GDM1 (cell line): ENCODE data around the gene KCNT2.

Source experiments
- DNase-seq: peaks from one replicate; lab custom pipeline; 2025; lab: John Stamatoyannopoulos, UW

Gene KCNT2

GRCh38 chr1:196393742-196394141, 214.5 kb downstream of the KCNT2 start:
- no peak for DNase-seq

GRCh38 chr1:196393282-196393681, 215.0 kb downstream of the KCNT2 start:
- no peak for DNase-seq

GRCh38 chr1:196387766-196388165, 220.5 kb downstream of the KCNT2 start:
- DNase-seq = no peak

- no peak for DNase-seq
Measured at GRCh38 chr1:196385109-196385508, 223.1 kb downstream of the KCNT2 start.

- no peak for DNase-seq
Measured at GRCh38 chr1:196382383-196382782, 225.9 kb downstream of the KCNT2 start.

GRCh38 chr1:196381544-196381943, 226.7 kb downstream of the KCNT2 start:
- DNase-seq = no peak

- no peak for DNase-seq
Measured at GRCh38 chr1:196380316-196380715, 227.9 kb downstream of the KCNT2 start.

- DNase-seq = no peak
Measured at GRCh38 chr1:196377811-196378210, 230.4 kb downstream of the KCNT2 start.

- no peak for DNase-seq
Measured at GRCh38 chr1:196376630-196377328, 231.5 kb downstream of the KCNT2 start.

- DNase-seq = no peak
Measured at GRCh38 chr1:196373798-196374197, 234.4 kb downstream of the KCNT2 start.

GRCh38 chr1:196372896-196373536, 235.2 kb downstream of the KCNT2 start:
- no peak for DNase-seq

- no peak for DNase-seq
Measured at GRCh38 chr1:196367838-196368237, 240.4 kb downstream of the KCNT2 start.

GRCh38 chr1:196366817-196367495, 241.3 kb downstream of the KCNT2 start:
- DNase-seq = no peak

- no peak for DNase-seq
Measured at GRCh38 chr1:196361112-196361714, 247.0 kb downstream of the KCNT2 start.

- no peak for DNase-seq
Measured at GRCh38 chr1:196357913-196358312, 250.3 kb downstream of the KCNT2 start.

GRCh38 chr1:196355206-196355786, 252.9 kb downstream of the KCNT2 start:
- DNase-seq = no peak

- DNase-seq = no peak
Measured at GRCh38 chr1:196344453-196344852, 263.8 kb downstream of the KCNT2 start.

GRCh38 chr1:196324345-196324744, 283.9 kb downstream of the KCNT2 start:
- no peak for DNase-seq

GRCh38 chr1:196323869-196324268, 284.4 kb downstream of the KCNT2 start:
- no peak for DNase-seq

- DNase-seq = no peak
Measured at GRCh38 chr1:196319301-196319700, 288.9 kb downstream of the KCNT2 start.

GRCh38 chr1:196317535-196318522, 290.4 kb downstream of the KCNT2 start:
- peak; percentile 9 for DNase-seq
